Ishikawa (cell line): Measurements from ENCODE around the gene MAPK1.

Source experiments
- CEBPB ChIP-seq: IDR thresholded peaks from 2 replicates; pipeline ENCODE4 v1.6.1; 2012
- CREB1 ChIP-seq: IDR thresholded peaks from 2 replicates; pipeline ENCODE4 v1.6.1; 2012; ENCODE audit warnings: low read depth
- EGR1 ChIP-seq: IDR thresholded peaks from 2 replicates; pipeline ENCODE4 v1.6.1; 2012
- EP300 ChIP-seq: IDR thresholded peaks from 2 replicates; pipeline ENCODE4 v1.6.1; 2012; ENCODE audit warnings: borderline replicate concordance
- FOXM1 ChIP-seq: IDR thresholded peaks from 2 replicates; pipeline ENCODE4 v1.6.1; 2012; ENCODE audit warnings: low read depth, borderline replicate concordance
- MAX ChIP-seq: IDR thresholded peaks from 2 replicates; pipeline ENCODE4 v1.6.1; 2012
- NFIC ChIP-seq: IDR thresholded peaks from 2 replicates; pipeline ENCODE4 v1.6.1; 2012
- RAD21 ChIP-seq: IDR thresholded peaks from 2 replicates; pipeline ENCODE4 v1.6.1; 2012; ENCODE audit warnings: low read depth
- REST ChIP-seq: IDR thresholded peaks from 2 replicates; pipeline ENCODE4 v1.6.1; 2012; ENCODE audit warnings: low read depth, mild to moderate bottlenecking
- TAF1 ChIP-seq: IDR thresholded peaks from 2 replicates; pipeline ENCODE4 v1.6.1; 2012; ENCODE audit warnings: low read depth, mild to moderate bottlenecking
- TCF12 ChIP-seq: IDR thresholded peaks from 2 replicates; pipeline ENCODE4 v1.6.1; 2012; ENCODE audit warnings: low read depth
- YY1 ChIP-seq: IDR thresholded peaks from 2 replicates; pipeline ENCODE4 v1.6.1; 2012; ENCODE audit warnings: low read depth
- ZBTB7A ChIP-seq: IDR thresholded peaks from 2 replicates; pipeline ENCODE4 v1.6.1; 2012; ENCODE audit warnings: low read depth

- no peak for TF ChIP-seq CEBPB
- no peak for TF ChIP-seq CREB1
- TF ChIP-seq FOXM1, result no peak
- TF ChIP-seq EGR1, result no peak
- TF ChIP-seq EP300, result no peak
- no peak for TF ChIP-seq REST
- TF ChIP-seq TAF1, result no peak
- no peak for TF ChIP-seq YY1
- TF ChIP-seq ZBTB7A, result no peak
- no peak for TF ChIP-seq MAX
- TF ChIP-seq RAD21, result no peak
- no peak for TF ChIP-seq NFIC
- TF ChIP-seq TCF12, result no peak
These were observed 148.9 kb downstream of the MAPK1 start for GRCh38 chr22:21718499-21718898.
